Endometrium (tissue), 2 donors: ENCODE measurements around the gene POLR3E.
"Not testable (repeated sequence)": the region's sequence is repeated elsewhere in the genome, so short reads cannot be mapped to it uniquely, and the experiment has no call there.

Source experiments
- FAIRE-seq: peaks from 2 replicates; lab custom pipeline; 2012; peaks lifted over from hg19 to GRCh38; lab: Jason Lieb, UNC
- donor health status: control.
- donor health status: control.

Gene POLR3E

GRCh38 chr16:22368200-22368826 is 71.1 kb downstream of the POLR3E start:
- not testable (repeated sequence) for FAIRE-seq

GRCh38 chr16:22369221-22369811 is 72.1 kb downstream of the POLR3E start:
- no peak for FAIRE-seq

GRCh38 chr16:22370038-22370820 is 73.0 kb downstream of the POLR3E start:
- no peak for FAIRE-seq

- no peak for FAIRE-seq
These were observed 75.9 kb downstream of the POLR3E start for GRCh38 chr16:22372882-22373661.

- no peak for FAIRE-seq
These were observed 76.6 kb downstream of the POLR3E start for GRCh38 chr16:22373662-22374310.

- FAIRE-seq: peak; percentile 85
These were observed 77.3 kb downstream of the POLR3E start, which contains the start of gene CDR2 for GRCh38 chr16:22374311-22375116. CDR2 (minus strand) TSS chr16:22374619; CDS start chr16:22374309, 310 bp downstream.

- FAIRE-seq: no peak
These were observed 78.1 kb downstream of the POLR3E start for GRCh38 chr16:22375117-22375962.

- FAIRE-seq: no peak
These were observed 78.9 kb downstream of the POLR3E start for GRCh38 chr16:22375963-22376640.

GRCh38 chr16:22379656-22380055 is 82.4 kb downstream of the POLR3E start:
- FAIRE-seq: no peak

GRCh38 chr16:22380529-22380928 is 83.3 kb downstream of the POLR3E start:
- FAIRE-seq: no peak

- FAIRE-seq: no peak
These were observed 84.2 kb downstream of the POLR3E start for GRCh38 chr16:22381392-22381791.

GRCh38 chr16:22383827-22384226 is 86.6 kb downstream of the POLR3E start:
- FAIRE-seq: no peak
